HCT116 (cell line): ENCODE measurements around the gene DNPEP. TPM values are rescaled to one million over a fixed set of nuclear protein-coding genes. Genes with fewer than 3 reads are reported as not detected.
A peak's percentile ranks its signal among the peaks of the same experiment; 100 is the strongest.

Experiments used
- ATAC-seq: fragments of 200-7000 bp; cut with Tn5 transposase; 2 replicates; pipeline ENCODE4 v1.9.1; 2020; ENCODE audit warnings: mild to moderate bottlenecking, moderate library complexity
- BruUV-seq: library from RNA; stranded (reverse); fragments of 400-500 nt; replicated peaks from 2 replicates; lab custom pipeline; 2021; lab: Mats Ljungman, UMichigan
- CTCF ChIA-PET: fragments of 300-600 bp; sonication (Branson Sonifier 250); formaldehyde crosslinking; loops from one replicate; lab custom pipeline; 2021; ENCODE audit warnings: antibody characterized with exemption; lab: Charles Lee
- POLR2A ChIA-PET: fragments of 300-600, 350-600 bp; sonication (Branson Sonifier 250); formaldehyde crosslinking; loops from one replicate; lab custom pipeline; 2021; ENCODE audit warnings: antibody characterized with exemption; lab: Charles Lee
- RAD21 ChIA-PET, 2 experiments: fragments of 300-600 bp; sonication (Branson Sonifier 250); formaldehyde crosslinking; loops; one replicate each; lab custom pipeline; 2023; ENCODE audit warnings: low total read pairs in 2 of 2; ENCODE audit not compliant: uncharacterized antibody in 2 of 2, unreplicated experiment in 2 of 2, low non-redundant PET in 1 of 2; lab: Charles Lee
- DNase-seq: peaks from one replicate; pipeline ENCODE4 v3.0.0-alpha.2; 2010; ENCODE audit warnings: low read depth, low spot score
- H2AFZ ChIP-seq: fragments of 200-600 bp; shearing (Covaris generic), sonication (generic); 2 replicates; pipeline ENCODE4 v1.6.1; 2017; ENCODE audit warnings: low read depth, mixed run types, mixed read lengths, antibody characterized with exemption, low read length; ENCODE audit not compliant: poor library complexity, severe bottlenecking
- H3K27ac ChIP-seq: 2 replicates; pipeline ENCODE4 v1.5.1; 2012; ENCODE audit warnings: low read depth, low read length
- H3K27me3 ChIP-seq: fragments of 200-600 bp; sonication (generic); 2 replicates; pipeline ENCODE4 v1.6.1; 2016; ENCODE audit warnings: mixed run types, low read length, mixed read lengths; ENCODE audit not compliant: insufficient read depth
- H3K36me3 ChIP-seq, 2 experiments: fragments of 200-500 bp in 1 of 2; fragments of 200-600 bp in 1 of 2; sonication (Bioruptor generic) in 1 of 2; sonication (generic) in 1 of 2; 2 replicates each; pipeline versions ENCODE4 v1.5.1 to v1.6.1; 2014 to 2016; ENCODE audit warnings: low read length in 2 of 2, inconsistent platforms in 1 of 2, mixed read lengths in 1 of 2, mixed run types in 1 of 2; ENCODE audit not compliant: insufficient read depth in 2 of 2, control insufficient read depth in 1 of 2
- H3K4me1 ChIP-seq, 2 experiments: fragments of 200-600 bp in 1 of 2; sonication (generic) in 1 of 2; 2 replicates each; pipeline versions ENCODE4 v1.5.1 to v1.6.1; 2012 to 2017; ENCODE audit warnings: low read length in 2 of 2, inconsistent platforms in 1 of 2, mild to moderate bottlenecking in 1 of 2, mixed read lengths in 1 of 2, mixed run types in 1 of 2, moderate library complexity in 1 of 2; ENCODE audit not compliant: insufficient read depth in 2 of 2, control insufficient read depth in 1 of 2
- H3K4me2 ChIP-seq: fragments of 200-600 bp; sonication (generic); 2 replicates; pipeline ENCODE4 v1.6.1; 2017; ENCODE audit warnings: mixed run types, low read length, mixed read lengths
- H3K4me3 ChIP-seq, 2 experiments: fragments of 200-600 bp in 1 of 2; sonication (generic) in 1 of 2; replicated peaks in 1 of 2; 2 replicates each; pipeline ENCODE4 v1.5.1; 2011 to 2016; ENCODE audit warnings: low read length in 2 of 2, control low read depth in 1 of 2, low read depth in 1 of 2, mild to moderate bottlenecking in 1 of 2, mixed read lengths in 1 of 2, mixed run types in 1 of 2
- H3K79me2 ChIP-seq: fragments of 200-600 bp; sonication (generic); 2 replicates; pipeline ENCODE4 v1.6.1; 2017; ENCODE audit warnings: mild to moderate bottlenecking, mixed run types, low read length, moderate library complexity, mixed read lengths; ENCODE audit not compliant: insufficient read depth
- H3K9ac ChIP-seq: fragments of 200-600 bp; sonication (generic); 2 replicates; pipeline ENCODE4 v1.6.1; 2016; ENCODE audit warnings: low read length, mixed read lengths
- H3K9me2 ChIP-seq: fragments of 200-600 bp; sonication (generic), shearing (Covaris generic); 2 replicates; pipeline ENCODE4 v1.6.1; 2017; ENCODE audit warnings: mixed run types, mild to moderate bottlenecking, moderate library complexity; ENCODE audit not compliant: insufficient read depth
- H3K9me3 ChIP-seq, 2 experiments: fragments of 200-500 bp in 1 of 2; fragments of 200-600 bp in 1 of 2; sonication (Bioruptor generic) in 1 of 2; sonication (generic) in 1 of 2; 2 replicates each; pipeline ENCODE4 v1.6.1; 2014 to 2017; ENCODE audit warnings: low read length in 2 of 2, mixed read lengths in 2 of 2, inconsistent platforms in 1 of 2, low read depth in 1 of 2, mild to moderate bottlenecking in 1 of 2, mixed run types in 1 of 2, moderate library complexity in 1 of 2; ENCODE audit not compliant: control insufficient read depth in 1 of 2, insufficient read depth in 1 of 2
- H4K20me1 ChIP-seq: fragments of 200-600 bp; sonication (generic), shearing (Covaris generic); 2 replicates; pipeline ENCODE4 v1.6.1; 2017; ENCODE audit warnings: mixed run types, mild to moderate bottlenecking, moderate library complexity; ENCODE audit not compliant: insufficient read depth
- CTCF ChIP-seq, 3 experiments: fragments of 200-600 bp in 1 of 3; sonication (generic) in 1 of 3; IDR thresholded peaks in 2 of 3; conservative IDR thresholded peaks in 1 of 3; 2 replicates each; pipeline ENCODE4 v1.5.1; 2012 to 2017; ENCODE audit warnings: low read depth in 2 of 3, low read length in 2 of 3, antibody characterized with exemption in 1 of 3, borderline replicate concordance in 1 of 3, control low read depth in 1 of 3, mild to moderate bottlenecking in 1 of 3, mixed read lengths in 1 of 3, mixed run types in 1 of 3, moderate library complexity in 1 of 3; ENCODE audit not compliant: insufficient read depth in 1 of 3
- EGR1 ChIP-seq: IDR thresholded peaks from 2 replicates; pipeline ENCODE4 v1.6.1; 2012; ENCODE audit warnings: low read depth
- EZH2phosphoT487 ChIP-seq: fragments of 200-600 bp; IDR thresholded peaks from 2 replicates; pipeline ENCODE4 v1.6.1; 2018; ENCODE audit warnings: antibody characterized with exemption, borderline replicate concordance
- JUND ChIP-seq: IDR thresholded peaks from 2 replicates; pipeline ENCODE4 v1.6.1; 2012
- MAX ChIP-seq: IDR thresholded peaks from 2 replicates; pipeline ENCODE4 v1.6.1; 2012
- POLR2AphosphoS5 ChIP-seq: IDR thresholded peaks from 2 replicates; pipeline ENCODE4 v1.6.1; 2011; ENCODE audit warnings: mild to moderate bottlenecking, low read depth, low read length, moderate library complexity
- RAD21 ChIP-seq: IDR thresholded peaks from 2 replicates; pipeline ENCODE4 v1.6.1; 2012; ENCODE audit warnings: low read depth, mild to moderate bottlenecking
- intact Hi-C: fragments of 100-400 bp; cut with micrococcal nuclease; formaldehyde crosslinking; loops from 2 replicates; pipeline ENCODE4 v1.10.0; 2022
- total RNA-seq: library from RNA; stranded (reverse); gene quantifications from one replicate; pipeline ENCODE4 v1.2.1, GENCODE V29; 2021; ENCODE audit not compliant: unreplicated experiment

The DNPEP gene
- total RNA-seq, 1 experiment from 2014 or later = 80.1 TPM

- DNase-seq = peak; percentile 53
- H3K9ac ChIP-seq = no peak overlapping the region
- no peaks in the 10 kb centered on the region for H3K79me2 ChIP-seq
- POLR2A ChIA-PET = no interaction called here
- BruUV-seq = no TSS peak
- peaks cover 3% of the 10 kb centered on the region; the same call in 1 of the 2 replicates for H3K27me3 ChIP-seq
- H3K9me3 ChIP-seq = no peaks in the 10 kb centered on the region
- intact Hi-C loops = loop anchor here (2.0 kb wide), 1 partner anchor 192 kb away; the partner anchor contains the start of gene NHEJ1
- no peaks in the 10 kb centered on the region for H4K20me1 ChIP-seq
- H3K9me2 ChIP-seq = no peaks in the 10 kb centered on the region
- no peaks in the 10 kb centered on the region for H3K4me1 ChIP-seq
- RAD21 ChIA-PET = no interaction called here
- ATAC-seq = peak; percentile 96
- H3K27ac ChIP-seq = no peak overlapping the region
- H3K4me2 ChIP-seq = peak overlapping the region; percentile 43
- H2AFZ ChIP-seq = peak overlapping the region; percentile 40
- CTCF ChIA-PET = no interaction called here
- H3K36me3 ChIP-seq = no peaks in the 10 kb centered on the region
- H3K4me3 ChIP-seq = no peak overlapping the region
- TF ChIP-seq CTCF (IDR thresholded peaks at IDR 0.05 in 2 of 3, conservative IDR thresholded peaks at IDR 0.05 in 1 of 3; ENCODE audit: borderline replicate concordance in 1 of 3, insufficient read depth in 1 of 3, low read depth in 2 of 3, low read length in 2 of 3) (peak; percentile 74 to 94 (median 87)), MAX (no peak), RAD21 (peak; percentile 84), POLR2AphosphoS5 (no peak), EGR1 (no peak), JUND (no peak), EZH2phosphoT487 (no peak)
- TF ChIP-seq, all 23 proteins: peak for 2
Measured at GRCh38 chr2:219352448-219353023, 35.2 kb downstream of the DNPEP start.
